Prostate gland (tissue), 2 donors: ENCODE results near the gene CBARP. TPM values are rescaled to one million over a fixed set of nuclear protein-coding genes. Genes with fewer than 3 reads are reported as not detected.

Experiments used
- DNase-seq: peaks from one replicate; pipeline ENCODE4 v3.0.0-alpha.2; 2019; ENCODE audit warnings: low spot score
- H3K27ac ChIP-seq, 2 donors: fragments of 200-600 bp; sonication (generic); 2 replicates each; pipeline ENCODE4 v1.5.1; 2017 to 2019
- H3K27me3 ChIP-seq: fragments of 200-600 bp; sonication (generic); replicated peaks from 2 replicates; pipeline ENCODE4 v1.5.1; 2019; ENCODE audit not compliant: insufficient read depth
- H3K36me3 ChIP-seq, 2 donors: fragments of 200-600 bp; sonication (generic); 1 replicate in 1 of 2; 2 replicates in 1 of 2; pipeline versions ENCODE4 v1.5.1 to v1.8.1; 2017 to 2019
- H3K4me1 ChIP-seq: fragments of 200-600 bp; sonication (generic); replicated peaks from 2 replicates; pipeline ENCODE4 v1.5.1; 2019
- H3K4me3 ChIP-seq, 2 donors: fragments of 200-600 bp; sonication (generic); 2 replicates each; pipeline ENCODE4 v1.5.1; 2017 to 2019
- H3K9me3 ChIP-seq: fragments of 200-600 bp; sonication (generic); 2 replicates; pipeline ENCODE4 v1.5.1; 2017
- CTCF ChIP-seq, 4 experiments: fragments of 200-600 bp in 2 of 4; fragments of 450-650 bp in 2 of 4; sonication (generic) in 2 of 4; IDR thresholded peaks; 1 replicate in 3 of 4; 2 replicates in 1 of 4; pipeline ENCODE4 v1.5.1; 2016 to 2019; ENCODE audit warnings: antibody characterized with exemption in 4 of 4, mild to moderate bottlenecking in 2 of 4, moderate library complexity in 2 of 4
- POLR2A ChIP-seq: fragments of 450-650 bp; IDR thresholded peaks from one replicate; pipeline ENCODE4 v1.6.1; 2016; ENCODE audit warnings: antibody characterized with exemption, mild to moderate bottlenecking
- POLR2AphosphoS5 ChIP-seq: sonication (generic); formaldehyde crosslinking; IDR thresholded peaks from one replicate; pipeline ENCODE4 v1.6.1; 2017; ENCODE audit warnings: antibody characterized with exemption
- WGBS: methylation state at CpG from one replicate; pipeline ENCODE4 v1.1.5; 2018; 5-methylcytosine and 5-hydroxymethylcytosine counted together
- intact Hi-C: fragments of 100-400 bp; cut with DNase I; formaldehyde crosslinking; loops from one replicate; pipeline ENCODE4 v1.14.2; 2022
- total RNA-seq, 2 donors: library from RNA; depleted of rRNA; stranded (reverse); fragments of >200 nt; gene quantifications; one replicate each; pipeline ENCODE4 v1.1.0, GENCODE V29; 2016

CBARP gene
- 1 to 10 TPM in 1 of 2 donors, under 1 TPM in 1; 0.68 to 4.4 TPM for total RNA-seq

- Histone ChIP-seq H3K9me3 (no peaks in the 10 kb centered on the region), H3K27ac (peak within 1 kb of the TSS in 1 of 2 donors; percentile 85), H3K36me3 (no peaks in the 10 kb centered on the region), H3K4me3 (peak within 1 kb of the TSS; percentile 36 to 48), H3K4me1 (peaks cover 9% of the 10 kb centered on the region), H3K27me3 (no peaks in the 10 kb centered on the region)
- TF ChIP-seq POLR2AphosphoS5: no peak
- WGBS: 2% methylated on average over 63 of the region's 87 CpGs
- peak; percentile 15 for DNase-seq
- intact Hi-C loops: no loop called here
Measured at GRCh38 chr19:1237754-1238368, at the start of gene CBARP. Gene CBARP, minus strand, starts transcription at chr19:1238005. Its CDS starts 1,905 bp downstream, at chr19:1236100.

GRCh38 chr19:1286487-1287353, 48.9 kb upstream of the CBARP start:
- DNase-seq: no peak
- no peaks in the 10 kb centered on the region for H3K9me3 ChIP-seq
- WGBS: 34% methylated on average over 37 of the region's 38 CpGs
- no peak overlapping the region for H3K27ac ChIP-seq
- intact Hi-C loops: no loop called here
- no peak overlapping the region for H3K4me3 ChIP-seq
- peaks cover 9% of the 10 kb centered on the region for H3K27me3 ChIP-seq
- H3K4me1 ChIP-seq: no peaks in the 10 kb centered on the region
- TF ChIP-seq POLR2AphosphoS5 (no peak), POLR2A (no peak), CTCF (IDR thresholded peaks at IDR 0.05) (no peak)
- H3K36me3 ChIP-seq: no peaks in the 10 kb centered on the region

- Histone ChIP-seq H3K9me3 (no peaks in the 10 kb centered on the region), H3K27ac (no peak within 1 kb of the TSS), H3K4me1 (no peaks in the 10 kb centered on the region), H3K27me3 (peaks cover 9% of the 10 kb centered on the region), H3K36me3 (no peaks in the 10 kb centered on the region), H3K4me3 (peak within 1 kb of the TSS in 1 of 2 donors; percentile 7)
- DNase-seq: no peak
- WGBS: 2% methylated on average over 16 of the region's 113 CpGs
- intact Hi-C loops: no loop called here
- TF ChIP-seq POLR2AphosphoS5 (no peak), CTCF (IDR thresholded peaks at IDR 0.05) (no peak), POLR2A (no peak)
Measured at GRCh38 chr19:1285737-1286360, 48.0 kb upstream of the CBARP start, which contains the start of gene EFNA2. Gene EFNA2, plus strand, starts transcription at chr19:1285873. Its CDS starts 296 bp downstream, at chr19:1286169.

GRCh38 chr19:1284979-1285736, 47.4 kb upstream of the CBARP start:
- H3K36me3 ChIP-seq: no peaks in the 10 kb centered on the region
- H3K4me3 ChIP-seq: no peak overlapping the region
- no peaks in the 10 kb centered on the region for H3K4me1 ChIP-seq
- no peak overlapping the region for H3K27ac ChIP-seq
- DNase-seq: no peak
- intact Hi-C loops: no loop called here
- no peaks in the 10 kb centered on the region for H3K9me3 ChIP-seq
- H3K27me3 ChIP-seq: peaks cover 9% of the 10 kb centered on the region
- WGBS: 33% methylated on average over 34 of the region's 51 CpGs
- TF ChIP-seq POLR2A: no peak

- H3K4me3 ChIP-seq: no peak overlapping the region
- intact Hi-C loops: no loop called here
- 69% methylated on average over 20 of the region's 20 CpGs for WGBS
- TF ChIP-seq CTCF (IDR thresholded peaks at IDR 0.05) (no peak), POLR2A (no peak), POLR2AphosphoS5 (no peak)
- no peaks in the 10 kb centered on the region for H3K36me3 ChIP-seq
- no peaks in the 10 kb centered on the region for H3K4me1 ChIP-seq
- no peaks in the 10 kb centered on the region for H3K9me3 ChIP-seq
- no peak for DNase-seq
- no peak overlapping the region for H3K27ac ChIP-seq
- peaks cover 7% of the 10 kb centered on the region for H3K27me3 ChIP-seq
Measured at GRCh38 chr19:1284293-1284978, 46.6 kb upstream of the CBARP start.
